GM19238 (cell line): ENCODE results near the gene DOCK11.

Experiments
- DNase-seq: peaks from one replicate; pipeline ENCODE4 v3.0.0; 2011; ENCODE audit warnings: low spot score; ENCODE audit not compliant: insufficient read length

DOCK11 gene

DNA sequence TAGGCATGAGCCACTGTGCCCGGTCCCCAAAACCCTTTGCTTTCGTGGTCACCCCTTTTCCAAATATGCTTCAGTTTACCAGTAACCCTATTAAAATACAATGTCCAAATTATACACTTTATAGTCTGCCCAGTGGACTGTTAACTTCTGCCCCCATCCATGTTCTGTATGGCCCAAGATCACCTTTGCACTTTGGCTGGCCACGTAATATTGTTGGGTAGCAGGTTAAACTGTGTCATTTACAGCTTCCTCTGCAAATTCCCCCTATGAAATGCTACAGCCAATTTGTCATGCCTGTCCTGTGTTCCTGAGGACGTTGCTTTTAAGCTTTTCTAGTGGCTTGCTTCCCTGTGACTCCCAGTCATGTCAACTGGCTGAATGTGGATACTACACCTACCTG, 130.7 kb downstream of the DOCK11 start:
- no peak for DNase-seq

GRCh38 chrX:118627084-118627758, 131.6 kb downstream of the DOCK11 start:
- no peak for DNase-seq

- no peak for DNase-seq
These were observed 135.2 kb downstream of the DOCK11 start for GRCh38 chrX:118630848-118631247.

DNA sequence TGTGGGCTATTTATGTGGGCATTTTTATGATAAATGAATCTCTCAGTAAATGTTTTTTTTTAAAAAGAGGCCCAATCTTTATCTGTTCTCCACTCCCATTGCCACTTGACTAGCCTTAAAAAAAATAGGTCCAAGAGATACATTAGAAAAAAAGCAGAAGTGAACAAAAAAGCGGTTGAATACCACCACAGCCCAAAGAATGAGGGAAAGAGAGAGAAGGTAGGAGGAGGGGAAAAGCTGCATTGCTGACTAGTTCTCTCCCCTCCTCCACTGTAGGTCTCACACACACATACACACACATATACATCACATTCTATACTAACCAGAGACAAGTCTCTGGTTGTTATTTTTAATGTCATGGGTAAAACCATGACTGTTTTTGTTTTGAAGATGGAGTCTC, 136.0 kb downstream of the DOCK11 start:
- no peak for DNase-seq

GRCh38 chrX:118632862-118633261, 137.2 kb downstream of the DOCK11 start:
- DNase-seq, result no peak

DNA sequence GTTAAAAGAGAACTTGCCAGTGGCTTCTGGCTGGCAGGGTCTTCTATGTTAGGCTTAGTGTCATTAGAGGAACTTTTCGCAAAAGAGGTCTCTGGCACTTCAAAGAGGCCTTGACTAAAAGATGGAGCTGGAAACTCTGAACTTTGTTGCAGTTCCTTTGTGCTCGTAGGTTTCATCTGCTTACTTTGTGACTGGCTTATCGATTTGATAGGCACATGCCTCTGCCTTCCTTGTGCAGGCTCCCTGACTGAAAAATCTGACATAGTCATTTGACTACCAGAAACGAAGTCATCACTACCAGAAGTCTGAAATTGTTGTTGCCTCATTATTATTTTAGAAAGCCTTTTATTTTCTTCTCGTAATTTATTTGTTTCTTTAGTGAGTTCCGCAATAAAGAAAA, 137.9 kb downstream of the DOCK11 start:
- no peak for DNase-seq

DNA sequence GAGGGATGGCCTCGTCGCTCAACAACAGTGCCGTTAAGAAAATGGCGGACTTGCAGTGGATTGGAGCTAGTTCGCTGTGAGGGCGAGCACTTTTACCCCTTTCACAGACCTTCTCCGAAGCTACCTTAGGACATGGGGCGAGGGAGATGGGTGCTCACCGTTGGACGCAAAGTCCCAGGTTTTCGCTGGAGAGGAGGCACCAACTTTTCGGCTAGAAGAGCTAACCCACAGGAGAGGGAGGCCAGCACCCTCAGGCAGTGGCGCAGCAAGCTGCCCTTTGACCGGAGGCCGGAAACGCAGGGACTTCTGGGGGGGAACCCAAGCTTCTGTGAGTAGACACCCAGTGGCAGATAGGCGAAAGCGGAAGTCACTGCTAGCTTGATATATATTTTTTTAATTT, 138.7 kb downstream of the DOCK11 start:
- DNase-seq, result no peak

- no peak for DNase-seq
These were observed 142.4 kb downstream of the DOCK11 start for GRCh38 chrX:118637997-118638396.

- DNase-seq, result no peak
These were observed 148.8 kb downstream of the DOCK11 start for GRCh38 chrX:118644378-118644777.

- no peak for DNase-seq
These were observed 157.1 kb downstream of the DOCK11 start for GRCh38 chrX:118652717-118653116.

DNA sequence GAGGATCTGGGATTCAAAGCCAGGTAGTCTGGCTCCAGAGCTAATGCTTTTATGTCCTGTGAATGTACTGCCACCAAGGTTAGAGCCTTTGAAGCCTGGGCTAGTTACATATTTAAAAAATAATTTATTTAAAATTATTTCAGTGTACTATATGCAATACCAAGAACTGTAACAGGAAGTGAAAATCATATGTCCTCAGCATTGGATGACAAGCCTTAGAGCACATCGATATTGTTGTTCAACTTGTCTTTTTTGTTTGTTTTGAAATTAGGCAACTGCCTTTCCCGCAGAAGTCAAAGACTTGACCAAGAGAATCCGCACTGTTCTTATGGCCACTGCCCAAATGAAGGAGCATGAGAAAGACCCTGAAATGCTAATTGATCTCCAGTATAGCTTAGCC, 158.7 kb downstream of the DOCK11 start:
- no peak for DNase-seq

- no peak for DNase-seq
These were observed 160.1 kb downstream of the DOCK11 start for GRCh38 chrX:118655561-118656246.

GRCh38 chrX:118657413-118657812, 161.8 kb downstream of the DOCK11 start:
- DNase-seq, result no peak

DNA sequence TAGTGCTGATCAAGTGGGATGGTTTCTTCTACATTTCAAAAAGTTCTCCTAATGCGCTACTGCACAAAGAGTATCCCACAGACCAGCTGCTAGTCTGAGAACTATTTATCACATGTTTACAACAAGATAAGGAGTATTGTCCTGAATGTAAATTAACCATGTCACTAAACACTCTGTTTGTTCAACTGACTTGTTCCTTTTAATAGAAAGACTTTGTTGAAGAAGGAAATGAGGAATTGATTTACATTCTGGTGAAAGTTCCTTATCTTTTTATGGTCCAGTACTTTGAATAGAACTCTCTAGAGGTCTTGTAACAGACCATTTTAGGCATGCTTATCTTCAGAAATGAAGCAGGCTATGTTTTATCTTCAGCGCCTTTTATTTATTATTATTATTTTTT, 164.5 kb downstream of the DOCK11 start:
- DNase-seq, result no peak

- no peak for DNase-seq
These were observed 169.6 kb downstream of the DOCK11 start for GRCh38 chrX:118665204-118665603.

DNA sequence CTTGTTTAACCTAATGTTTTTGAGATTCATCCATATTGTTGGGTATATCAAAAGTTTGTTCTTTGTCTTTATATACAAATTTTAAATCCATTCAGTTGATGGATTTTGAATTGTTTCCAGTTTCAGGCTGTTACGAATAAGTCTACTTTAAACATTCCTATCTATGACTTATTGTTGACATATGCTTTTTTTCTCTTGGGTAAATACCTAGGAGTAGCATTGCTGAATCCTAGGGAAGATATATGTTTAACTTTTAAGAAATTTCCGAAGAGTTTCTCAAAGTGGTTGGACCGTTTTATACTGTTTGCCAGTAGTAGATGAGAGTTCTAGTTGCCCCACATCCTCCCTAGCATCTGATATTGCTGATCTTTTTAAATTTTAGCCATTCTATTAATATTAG, 170.9 kb downstream of the DOCK11 start:
- no peak for DNase-seq

- no peak for DNase-seq
These were observed 173.8 kb downstream of the DOCK11 start for GRCh38 chrX:118669435-118669834.

GRCh38 chrX:118675326-118675965, 179.8 kb downstream of the DOCK11 start:
- no peak for DNase-seq

DNA sequence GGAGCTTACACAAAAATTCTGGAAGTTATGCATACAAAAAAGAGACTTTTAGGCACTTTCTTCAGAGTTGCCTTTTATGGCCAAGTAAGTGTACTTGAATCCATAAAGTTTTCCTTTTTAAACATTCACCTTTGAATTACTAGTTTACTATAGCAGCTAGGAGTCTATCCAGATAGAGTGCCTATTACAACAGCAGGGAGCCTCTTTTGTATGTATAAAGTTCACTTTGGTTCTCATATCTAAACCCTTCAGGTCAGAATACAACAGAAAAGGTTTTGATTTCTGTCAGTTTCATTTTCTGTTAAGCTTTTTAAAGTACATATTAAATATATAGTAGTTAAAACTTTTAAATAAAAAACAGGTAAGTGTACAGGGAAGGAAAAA, 180.3 kb downstream of the DOCK11 start:
- no peak for DNase-seq

DNA sequence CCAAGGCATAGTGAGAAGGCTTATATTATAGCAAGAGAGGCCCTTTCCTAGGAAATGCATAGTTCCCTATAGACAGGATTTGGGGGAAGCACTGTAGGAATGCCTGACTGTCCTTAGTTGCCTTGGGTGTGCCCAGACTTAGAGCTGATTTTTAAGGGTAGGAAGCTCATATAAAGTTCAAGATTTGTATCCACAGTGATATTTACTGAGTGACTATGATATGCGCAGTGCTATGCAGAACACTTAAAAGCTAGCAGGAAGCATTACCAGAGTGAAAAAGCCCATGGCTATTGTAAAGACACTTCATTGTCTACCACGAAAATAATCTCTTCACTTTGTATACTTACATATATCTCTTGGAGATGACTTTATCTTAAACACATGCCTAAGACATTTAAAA, 181.7 kb downstream of the DOCK11 start:
- no peak for DNase-seq

DNA sequence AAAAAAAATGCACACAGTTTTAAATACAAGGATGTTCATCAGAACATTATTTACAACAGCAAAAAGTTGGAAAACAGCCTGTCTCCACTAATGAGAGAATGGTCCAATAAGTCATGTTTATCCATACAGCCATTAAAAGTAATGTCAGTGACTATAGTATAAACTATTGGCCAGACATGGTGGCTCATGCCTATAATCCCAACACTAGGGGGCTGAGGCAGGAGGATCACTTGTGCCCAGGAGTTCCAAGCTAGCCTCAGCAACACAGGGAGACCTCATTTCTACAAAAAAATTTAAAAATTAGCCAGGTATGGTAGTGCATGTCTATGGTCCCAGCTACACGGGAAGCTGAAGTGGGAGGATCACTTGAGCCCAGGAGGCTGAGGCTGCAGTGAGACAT, 183.7 kb downstream of the DOCK11 start:
- no peak for DNase-seq

DNA sequence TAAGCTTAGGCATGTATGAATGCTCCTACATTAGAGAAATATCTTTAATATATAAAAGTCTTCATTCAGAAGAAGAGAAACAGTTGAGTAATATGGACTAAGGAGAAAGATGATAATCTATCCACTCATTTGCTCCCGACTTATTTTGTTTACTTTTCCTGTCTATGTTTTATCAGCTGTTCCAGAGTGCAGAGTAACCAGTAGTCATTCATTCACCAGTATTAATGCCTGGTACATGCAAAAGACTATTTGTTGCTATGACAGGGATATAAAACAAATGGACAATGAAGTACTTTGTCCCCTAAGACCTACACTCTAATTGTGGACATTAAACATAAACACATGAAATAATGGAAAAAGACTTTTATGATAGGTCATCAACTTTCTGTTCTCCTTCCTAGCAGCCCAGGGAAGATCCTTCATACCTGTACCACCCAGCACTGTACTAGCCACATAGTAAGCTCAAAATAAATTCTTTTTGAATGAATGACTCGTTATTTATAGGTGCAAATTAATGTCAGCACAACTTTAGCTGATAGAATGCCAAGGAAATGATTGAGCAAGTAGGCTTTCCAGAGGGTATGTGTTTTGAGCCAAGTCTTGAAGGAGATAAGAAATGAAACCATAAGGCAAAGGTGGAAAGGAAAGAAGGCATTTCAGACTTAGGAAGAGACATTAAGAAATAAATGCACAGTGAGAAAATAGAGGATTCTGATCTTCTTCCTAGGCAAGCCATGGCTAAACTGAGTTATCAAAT, 186.8 kb downstream of the DOCK11 start:
- no peak for DNase-seq
